Measurements from ENCODE around the gene CARNS1. TPM values are rescaled to one million over a fixed set of nuclear protein-coding genes. Genes with fewer than 3 reads are reported as not detected.

Gene CARNS1
- total and polyA plus RNA-seq, 9 of the 15 experiments (the other 6 are each of a cell fraction or from before 2014, with no cell fraction given), result 0.01 to 0.18 (median 0.06) TPM; not detected in 3

GRCh38 chr11:67436459-67437081 lies 21.1 kb downstream of the CARNS1 start (continued):
- TF ChIP-seq FOXM1 (IDR thresholded peaks at IDR 0.05; ENCODE audit: low read depth) (no peak), FOXM1 (CRISPR knock-in tag; IDR thresholded peaks at IDR 0.05; ENCODE audit: low read depth) (no peak), GABPA (tag; conservative IDR thresholded peaks at IDR 0.05; ENCODE audit: low read depth) (peak; percentile 7; the same call in 1 of the 2 replicates), ZSCAN29 (IDR thresholded peaks at IDR 0.05) (no peak), BRF2 (IDR thresholded peaks at IDR 0.05; ENCODE audit: borderline replicate concordance, insufficient read depth, insufficient read length) (no peak), MED1 (CRISPR knock-in tag; IDR thresholded peaks at IDR 0.05; ENCODE audit: borderline replicate concordance) (no peak), ZNF583 (CRISPR knock-in tag; IDR thresholded peaks at IDR 0.05) (no peak), NBN (IDR thresholded peaks at IDR 0.05; ENCODE audit: low read depth) (peak; percentile 77; the same call in 1 of the 2 replicates), SAFB2 (IDR thresholded peaks at IDR 0.05; ENCODE audit: borderline replicate concordance, low read depth, low read length, severe bottlenecking) (no peak), ZEB2 (IDR thresholded peaks at IDR 0.05) (peak; percentile 69; the same call in 1 of the 2 replicates), NCOA2 (IDR thresholded peaks at IDR 0.05; ENCODE audit: partially characterized antibody in 2 of 2) (no peak), CC2D1A (IDR thresholded peaks at IDR 0.05) (peak; percentile 60; the same call in 1 of the 2 replicates), HDAC1 (IDR thresholded peaks at IDR 0.05) (peak in 1 of 2 experiments; percentile 64; a peak in 1 of 4 replicates), ZBTB8A (IDR thresholded peaks at IDR 0.05; ENCODE audit: partially characterized antibody) (no peak), ZFP30 (CRISPR knock-in tag; IDR thresholded peaks at IDR 0.05; ENCODE audit: borderline replicate concordance) (no peak), ZNF431 (CRISPR knock-in tag; IDR thresholded peaks at IDR 0.05) (no peak), TRIM28 (IDR thresholded peaks at IDR 0.05) (peak; percentile 65; the same call in 1 of the 2 replicates)
- TF ChIP-seq, protein P1, sequence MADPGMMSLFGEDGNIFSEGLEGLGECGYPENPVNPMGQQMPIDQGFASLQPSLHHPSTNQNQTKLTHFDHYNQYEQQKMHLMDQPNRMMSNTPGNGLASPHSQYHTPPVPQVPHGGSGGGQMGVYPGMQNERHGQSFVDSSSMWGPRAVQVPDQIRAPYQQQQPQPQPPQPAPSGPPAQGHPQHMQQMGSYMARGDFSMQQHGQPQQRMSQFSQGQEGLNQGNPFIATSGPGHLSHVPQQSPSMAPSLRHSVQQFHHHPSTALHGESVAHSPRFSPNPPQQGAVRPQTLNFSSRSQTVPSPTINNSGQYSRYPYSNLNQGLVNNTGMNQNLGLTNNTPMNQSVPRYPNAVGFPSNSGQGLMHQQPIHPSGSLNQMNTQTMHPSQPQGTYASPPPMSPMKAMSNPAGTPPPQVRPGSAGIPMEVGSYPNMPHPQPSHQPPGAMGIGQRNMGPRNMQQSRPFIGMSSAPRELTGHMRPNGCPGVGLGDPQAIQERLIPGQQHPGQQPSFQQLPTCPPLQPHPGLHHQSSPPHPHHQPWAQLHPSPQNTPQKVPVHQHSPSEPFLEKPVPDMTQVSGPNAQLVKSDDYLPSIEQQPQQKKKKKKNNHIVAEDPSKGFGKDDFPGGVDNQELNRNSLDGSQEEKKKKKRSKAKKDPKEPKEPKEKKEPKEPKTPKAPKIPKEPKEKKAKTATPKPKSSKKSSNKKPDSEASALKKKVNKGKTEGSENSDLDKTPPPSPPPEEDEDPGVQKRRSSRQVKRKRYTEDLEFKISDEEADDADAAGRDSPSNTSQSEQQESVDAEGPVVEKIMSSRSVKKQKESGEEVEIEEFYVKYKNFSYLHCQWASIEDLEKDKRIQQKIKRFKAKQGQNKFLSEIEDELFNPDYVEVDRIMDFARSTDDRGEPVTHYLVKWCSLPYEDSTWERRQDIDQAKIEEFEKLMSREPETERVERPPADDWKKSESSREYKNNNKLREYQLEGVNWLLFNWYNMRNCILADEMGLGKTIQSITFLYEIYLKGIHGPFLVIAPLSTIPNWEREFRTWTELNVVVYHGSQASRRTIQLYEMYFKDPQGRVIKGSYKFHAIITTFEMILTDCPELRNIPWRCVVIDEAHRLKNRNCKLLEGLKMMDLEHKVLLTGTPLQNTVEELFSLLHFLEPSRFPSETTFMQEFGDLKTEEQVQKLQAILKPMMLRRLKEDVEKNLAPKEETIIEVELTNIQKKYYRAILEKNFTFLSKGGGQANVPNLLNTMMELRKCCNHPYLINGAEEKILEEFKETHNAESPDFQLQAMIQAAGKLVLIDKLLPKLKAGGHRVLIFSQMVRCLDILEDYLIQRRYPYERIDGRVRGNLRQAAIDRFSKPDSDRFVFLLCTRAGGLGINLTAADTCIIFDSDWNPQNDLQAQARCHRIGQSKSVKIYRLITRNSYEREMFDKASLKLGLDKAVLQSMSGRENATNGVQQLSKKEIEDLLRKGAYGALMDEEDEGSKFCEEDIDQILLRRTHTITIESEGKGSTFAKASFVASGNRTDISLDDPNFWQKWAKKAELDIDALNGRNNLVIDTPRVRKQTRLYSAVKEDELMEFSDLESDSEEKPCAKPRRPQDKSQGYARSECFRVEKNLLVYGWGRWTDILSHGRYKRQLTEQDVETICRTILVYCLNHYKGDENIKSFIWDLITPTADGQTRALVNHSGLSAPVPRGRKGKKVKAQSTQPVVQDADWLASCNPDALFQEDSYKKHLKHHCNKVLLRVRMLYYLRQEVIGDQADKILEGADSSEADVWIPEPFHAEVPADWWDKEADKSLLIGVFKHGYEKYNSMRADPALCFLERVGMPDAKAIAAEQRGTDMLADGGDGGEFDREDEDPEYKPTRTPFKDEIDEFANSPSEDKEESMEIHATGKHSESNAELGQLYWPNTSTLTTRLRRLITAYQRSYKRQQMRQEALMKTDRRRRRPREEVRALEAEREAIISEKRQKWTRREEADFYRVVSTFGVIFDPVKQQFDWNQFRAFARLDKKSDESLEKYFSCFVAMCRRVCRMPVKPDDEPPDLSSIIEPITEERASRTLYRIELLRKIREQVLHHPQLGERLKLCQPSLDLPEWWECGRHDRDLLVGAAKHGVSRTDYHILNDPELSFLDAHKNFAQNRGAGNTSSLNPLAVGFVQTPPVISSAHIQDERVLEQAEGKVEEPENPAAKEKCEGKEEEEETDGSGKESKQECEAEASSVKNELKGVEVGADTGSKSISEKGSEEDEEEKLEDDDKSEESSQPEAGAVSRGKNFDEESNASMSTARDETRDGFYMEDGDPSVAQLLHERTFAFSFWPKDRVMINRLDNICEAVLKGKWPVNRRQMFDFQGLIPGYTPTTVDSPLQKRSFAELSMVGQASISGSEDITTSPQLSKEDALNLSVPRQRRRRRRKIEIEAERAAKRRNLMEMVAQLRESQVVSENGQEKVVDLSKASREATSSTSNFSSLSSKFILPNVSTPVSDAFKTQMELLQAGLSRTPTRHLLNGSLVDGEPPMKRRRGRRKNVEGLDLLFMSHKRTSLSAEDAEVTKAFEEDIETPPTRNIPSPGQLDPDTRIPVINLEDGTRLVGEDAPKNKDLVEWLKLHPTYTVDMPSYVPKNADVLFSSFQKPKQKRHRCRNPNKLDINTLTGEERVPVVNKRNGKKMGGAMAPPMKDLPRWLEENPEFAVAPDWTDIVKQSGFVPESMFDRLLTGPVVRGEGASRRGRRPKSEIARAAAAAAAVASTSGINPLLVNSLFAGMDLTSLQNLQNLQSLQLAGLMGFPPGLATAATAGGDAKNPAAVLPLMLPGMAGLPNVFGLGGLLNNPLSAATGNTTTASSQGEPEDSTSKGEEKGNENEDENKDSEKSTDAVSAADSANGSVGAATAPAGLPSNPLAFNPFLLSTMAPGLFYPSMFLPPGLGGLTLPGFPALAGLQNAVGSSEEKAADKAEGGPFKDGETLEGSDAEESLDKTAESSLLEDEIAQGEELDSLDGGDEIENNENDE (IDR thresholded peaks at IDR 0.05; ENCODE audit: low read depth, low read length), result no peak

Measured in K562 (cell line).